ENCODE measurements around the gene RNF223.

The RNF223 gene

DNA sequence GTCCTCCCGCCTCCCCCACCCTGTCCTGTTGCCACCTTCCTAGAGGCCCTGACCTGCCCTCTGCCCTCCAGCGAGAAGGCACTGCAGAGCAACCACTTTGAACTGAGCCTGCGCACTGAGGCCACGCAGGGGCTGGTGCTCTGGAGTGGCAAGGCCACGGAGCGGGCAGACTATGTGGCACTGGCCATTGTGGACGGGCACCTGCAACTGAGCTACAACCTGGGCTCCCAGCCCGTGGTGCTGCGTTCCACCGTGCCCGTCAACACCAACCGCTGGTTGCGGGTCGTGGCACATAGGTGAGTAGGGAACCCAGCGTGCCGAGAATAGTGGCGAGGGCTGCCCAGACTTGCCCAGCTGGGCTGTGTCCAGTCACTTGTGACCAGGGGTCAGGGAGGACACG lies 20.4 kb downstream of the RNF223 start:
- no peak overlapping the region for H3K27ac ChIP-seq
- TF ChIP-seq, protein P1, sequence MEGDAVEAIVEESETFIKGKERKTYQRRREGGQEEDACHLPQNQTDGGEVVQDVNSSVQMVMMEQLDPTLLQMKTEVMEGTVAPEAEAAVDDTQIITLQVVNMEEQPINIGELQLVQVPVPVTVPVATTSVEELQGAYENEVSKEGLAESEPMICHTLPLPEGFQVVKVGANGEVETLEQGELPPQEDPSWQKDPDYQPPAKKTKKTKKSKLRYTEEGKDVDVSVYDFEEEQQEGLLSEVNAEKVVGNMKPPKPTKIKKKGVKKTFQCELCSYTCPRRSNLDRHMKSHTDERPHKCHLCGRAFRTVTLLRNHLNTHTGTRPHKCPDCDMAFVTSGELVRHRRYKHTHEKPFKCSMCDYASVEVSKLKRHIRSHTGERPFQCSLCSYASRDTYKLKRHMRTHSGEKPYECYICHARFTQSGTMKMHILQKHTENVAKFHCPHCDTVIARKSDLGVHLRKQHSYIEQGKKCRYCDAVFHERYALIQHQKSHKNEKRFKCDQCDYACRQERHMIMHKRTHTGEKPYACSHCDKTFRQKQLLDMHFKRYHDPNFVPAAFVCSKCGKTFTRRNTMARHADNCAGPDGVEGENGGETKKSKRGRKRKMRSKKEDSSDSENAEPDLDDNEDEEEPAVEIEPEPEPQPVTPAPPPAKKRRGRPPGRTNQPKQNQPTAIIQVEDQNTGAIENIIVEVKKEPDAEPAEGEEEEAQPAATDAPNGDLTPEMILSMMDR (conservative IDR thresholded peaks at IDR 0.05): no peak

DNA sequence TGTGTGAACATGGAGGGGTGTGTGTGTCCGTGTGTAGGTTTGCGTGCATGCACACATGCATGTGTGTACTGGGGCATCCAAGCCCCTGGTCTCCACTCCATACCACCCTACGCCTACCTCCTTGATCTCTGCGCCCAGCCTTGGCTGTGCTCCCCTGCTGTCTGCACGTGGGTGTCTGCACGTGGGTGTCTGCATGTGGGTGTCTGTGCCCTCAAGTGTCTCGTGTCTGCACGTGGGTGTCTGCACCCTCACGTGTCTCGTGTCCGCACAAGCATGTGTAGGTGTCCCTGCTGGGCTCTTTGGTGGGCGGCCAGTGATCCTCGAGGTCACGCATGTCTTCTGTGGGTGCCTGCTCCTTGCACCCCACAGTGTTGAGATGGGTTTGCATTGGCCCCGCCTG lies 21.1 kb downstream of the RNF223 start:
- H3K27ac ChIP-seq: no peak overlapping the region
- TF ChIP-seq, protein P1 (conservative IDR thresholded peaks at IDR 0.05): no peak

DNA sequence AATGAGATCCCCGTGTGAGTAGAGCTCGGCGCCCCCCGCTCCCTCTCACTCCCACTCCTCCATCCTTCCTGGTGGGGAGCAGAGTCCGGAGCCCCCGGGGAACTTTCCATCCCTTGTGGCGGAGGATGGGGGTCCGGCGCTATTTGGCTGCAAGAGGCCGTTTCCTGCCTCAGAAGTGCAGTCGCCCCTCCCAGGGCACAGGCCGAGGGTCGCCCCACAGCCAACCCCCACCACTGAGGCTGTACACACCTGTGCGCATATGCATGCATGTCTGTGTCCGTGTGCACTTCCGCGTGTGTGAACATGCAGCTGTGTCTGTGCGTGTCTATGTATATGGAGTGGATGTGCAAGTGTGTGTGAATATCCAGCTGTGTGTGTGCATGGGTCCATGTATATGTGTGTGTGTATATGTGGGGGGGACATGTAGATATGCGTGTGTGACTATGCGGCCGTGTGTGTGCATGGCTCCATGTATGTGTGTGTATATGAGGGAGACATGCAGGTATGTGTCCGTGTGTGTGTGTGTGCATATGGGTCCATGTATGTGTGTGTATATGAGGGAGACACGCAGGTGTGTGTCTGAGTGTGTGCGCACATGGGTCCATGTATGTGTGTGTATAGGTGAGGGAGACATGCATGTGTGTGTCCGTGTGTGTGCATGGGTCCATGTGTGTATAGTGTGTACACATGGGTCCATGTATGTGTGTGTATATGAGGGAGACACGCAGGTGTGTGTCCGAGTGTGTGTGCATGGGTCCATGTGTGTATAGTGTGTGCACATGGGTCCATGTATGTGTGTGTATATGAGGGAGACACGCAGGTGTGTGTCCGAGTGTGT lies 21.9 kb downstream of the RNF223 start:
- H3K27ac ChIP-seq: no peak overlapping the region
- TF ChIP-seq, protein P1 (conservative IDR thresholded peaks at IDR 0.05): no peak

DNA sequence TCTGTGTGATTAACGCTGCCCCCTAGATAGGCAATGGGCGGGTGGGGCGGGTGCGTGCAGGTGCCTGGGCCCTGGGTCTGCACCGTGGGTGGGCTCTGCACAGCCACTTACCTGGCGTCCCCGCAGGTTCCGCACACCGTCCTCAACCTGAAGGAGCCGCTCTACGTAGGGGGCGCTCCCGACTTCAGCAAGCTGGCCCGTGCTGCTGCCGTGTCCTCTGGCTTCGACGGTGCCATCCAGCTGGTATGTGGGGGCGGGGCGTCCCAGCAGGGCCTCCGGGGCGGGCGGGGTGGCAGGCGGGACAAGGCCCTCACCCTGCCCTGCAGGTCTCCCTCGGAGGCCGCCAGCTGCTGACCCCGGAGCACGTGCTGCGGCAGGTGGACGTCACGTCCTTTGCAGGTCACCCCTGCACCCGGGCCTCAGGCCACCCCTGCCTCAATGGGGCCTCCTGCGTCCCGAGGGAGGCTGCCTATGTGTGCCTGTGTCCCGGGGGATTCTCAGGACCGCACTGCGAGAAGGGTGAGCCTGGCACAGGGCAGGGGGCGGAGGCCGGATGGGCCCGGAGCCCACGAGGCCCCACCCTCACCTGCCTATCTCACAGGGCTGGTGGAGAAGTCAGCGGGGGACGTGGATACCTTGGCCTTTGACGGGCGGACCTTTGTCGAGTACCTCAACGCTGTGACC lies 22.8 kb downstream of the RNF223 start:
- TF ChIP-seq, protein P1 (conservative IDR thresholded peaks at IDR 0.05): no peak

DNA sequence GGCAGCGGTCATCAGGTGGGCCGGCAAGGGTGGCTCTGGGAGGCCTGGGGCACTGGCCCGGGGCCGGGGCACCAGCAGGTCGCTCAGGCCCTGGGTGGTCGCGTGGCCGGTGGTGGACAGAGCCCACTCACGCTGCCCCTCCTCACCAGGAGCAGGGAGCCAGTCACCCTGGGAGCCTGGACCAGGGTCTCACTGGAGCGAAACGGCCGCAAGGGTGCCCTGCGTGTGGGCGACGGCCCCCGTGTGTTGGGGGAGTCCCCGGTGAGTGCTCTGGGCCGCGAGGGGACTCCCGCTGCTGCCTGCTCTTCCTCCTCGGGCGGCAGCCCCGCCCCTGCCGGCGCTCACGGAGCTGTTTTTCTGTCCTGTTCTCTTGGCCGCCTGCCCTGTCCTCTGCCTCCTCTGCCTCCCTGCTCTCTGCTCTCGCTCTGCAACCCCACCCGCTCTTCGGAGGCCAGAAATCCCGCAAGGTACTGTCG lies 23.5 kb downstream of the RNF223 start:
- no peak overlapping the region for H3K27ac ChIP-seq
- TF ChIP-seq, protein P1 (conservative IDR thresholded peaks at IDR 0.05): no peak

More for the DNA sequence above, 22.8 kb downstream of the RNF223 start:
- H3K27ac ChIP-seq: no peak overlapping the region

DNA sequence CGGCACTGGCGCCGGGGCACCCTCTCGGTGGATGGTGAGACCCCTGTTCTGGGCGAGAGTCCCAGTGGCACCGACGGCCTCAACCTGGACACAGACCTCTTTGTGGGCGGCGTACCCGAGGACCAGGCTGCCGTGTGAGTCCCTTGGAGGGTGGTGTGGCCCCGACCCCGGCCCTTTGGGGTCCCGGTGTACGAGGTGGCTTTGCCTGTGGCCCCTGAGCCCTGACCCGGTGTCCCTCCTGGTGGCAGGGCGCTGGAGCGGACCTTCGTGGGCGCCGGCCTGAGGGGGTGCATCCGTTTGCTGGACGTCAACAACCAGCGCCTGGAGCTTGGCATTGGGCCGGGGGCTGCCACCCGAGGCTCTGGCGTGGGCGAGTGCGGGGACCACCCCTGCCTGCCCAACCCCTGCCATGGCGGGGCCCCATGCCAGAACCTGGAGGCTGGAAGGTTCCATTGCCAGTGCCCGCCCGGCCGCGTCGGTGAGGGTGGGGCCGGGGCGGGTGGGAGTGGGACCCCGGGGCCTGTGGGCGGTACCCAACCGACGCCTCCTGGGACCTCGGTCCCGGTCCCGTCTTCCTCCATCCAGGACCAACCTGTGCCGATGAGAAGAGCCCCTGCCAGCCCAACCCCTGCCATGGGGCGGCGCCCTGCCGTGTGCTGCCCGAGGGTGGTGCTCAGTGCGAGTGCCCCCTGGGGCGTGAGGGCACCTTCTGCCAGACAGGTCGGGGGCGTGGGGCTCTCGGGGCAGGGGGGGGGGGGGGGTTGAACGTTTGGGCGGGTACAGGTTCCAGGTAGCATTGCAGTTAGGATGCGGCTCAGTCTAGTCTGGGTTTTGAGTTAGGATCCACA lies 24.6 kb downstream of the RNF223 start:
- TF ChIP-seq, protein P1 (conservative IDR thresholded peaks at IDR 0.05): no peak
- no peak overlapping the region for H3K27ac ChIP-seq

DNA sequence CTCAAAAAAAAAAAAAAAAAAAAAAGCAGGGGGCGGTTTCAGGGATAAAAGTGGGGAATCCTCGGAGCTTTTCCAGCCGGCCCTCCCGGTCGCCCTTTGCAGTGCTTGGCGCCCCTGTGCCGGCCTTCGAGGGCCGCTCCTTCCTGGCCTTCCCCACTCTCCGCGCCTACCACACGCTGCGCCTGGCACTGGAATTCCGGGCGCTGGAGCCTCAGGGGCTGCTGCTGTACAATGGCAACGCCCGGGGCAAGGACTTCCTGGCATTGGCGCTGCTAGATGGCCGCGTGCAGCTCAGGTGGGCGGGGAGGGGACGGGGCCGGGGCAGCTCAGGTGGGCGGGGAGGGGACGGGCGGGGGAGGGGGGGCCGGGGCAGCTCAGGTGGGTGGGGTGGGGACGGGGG lies 25.3 kb downstream of the RNF223 start:
- TF ChIP-seq, protein P1 (conservative IDR thresholded peaks at IDR 0.05): no peak
- H3K27ac ChIP-seq: no peak overlapping the region
